Ovary (tissue), 3 donors: Measurements from ENCODE around the gene CCDC34.

Source experiments
- CTCF ChIP-seq, 3 donors: fragments of 450-650 bp in 2 of 3; fragments of 200-600 bp in 1 of 3; IDR thresholded peaks; one replicate each; pipeline versions ENCODE4 v1.5.1 to v1.8.0; 2016 to 2022; ENCODE audit warnings: antibody characterized with exemption in 3 of 3, mild to moderate bottlenecking in 1 of 3
- EP300 ChIP-seq: sonication (generic); formaldehyde crosslinking; IDR thresholded peaks from one replicate; pipeline ENCODE4 v1.6.1; 2017; ENCODE audit warnings: antibody characterized with exemption
- donor health status: DM: no; HTN: no; CAD: no.

GRCh38 chr11:27309046-27309445, 54.0 kb downstream of the CCDC34 start:
- TF ChIP-seq CTCF (IDR thresholded peaks at IDR 0.05): no peak
- TF ChIP-seq EP300: no peak
